NCI-H146 treated with DMSO at 0.1 percent for 48 hours (cell line): ENCODE results near the gene TMC5.

ENCODE experiments used
- DNase-seq: peaks from one replicate; lab custom pipeline; 2025; ENCODE audit not compliant: unreplicated experiment; lab: John Stamatoyannopoulos, UW

TMC5 gene

GRCh38 chr16:19502395-19503131, 84.9 kb downstream of the TMC5 start:
- DNase-seq, result peak; percentile 38

DNA sequence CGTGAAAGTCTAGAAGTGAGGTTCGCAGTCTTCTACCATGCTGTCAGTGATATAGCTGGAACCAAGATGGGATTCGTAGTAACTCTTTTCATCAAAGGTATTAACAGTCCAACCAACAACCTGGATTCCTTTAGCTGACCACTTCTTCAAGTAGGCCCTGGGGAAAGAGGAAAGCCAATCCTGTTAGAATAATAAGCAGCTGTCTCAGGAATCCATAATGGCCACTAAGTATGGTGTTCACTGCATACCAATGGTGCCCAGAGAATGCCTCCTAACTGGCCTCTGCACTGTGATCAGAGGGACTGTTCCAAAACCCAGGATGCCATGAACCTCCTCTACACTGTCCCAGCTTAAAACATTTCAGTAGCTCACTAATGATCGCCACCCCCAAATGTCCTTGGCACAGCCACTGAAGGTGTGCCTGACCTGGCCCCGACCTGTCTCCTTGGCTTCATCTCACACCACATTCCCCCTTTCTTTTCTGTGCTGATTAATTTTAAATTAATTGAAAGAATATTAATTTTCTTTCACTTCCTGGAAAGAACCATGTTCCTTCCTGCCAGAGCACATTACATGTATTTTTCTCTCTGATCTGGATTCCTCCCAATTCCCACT, 85.9 kb downstream of the TMC5 start:
- DNase-seq, result no peak

DNA sequence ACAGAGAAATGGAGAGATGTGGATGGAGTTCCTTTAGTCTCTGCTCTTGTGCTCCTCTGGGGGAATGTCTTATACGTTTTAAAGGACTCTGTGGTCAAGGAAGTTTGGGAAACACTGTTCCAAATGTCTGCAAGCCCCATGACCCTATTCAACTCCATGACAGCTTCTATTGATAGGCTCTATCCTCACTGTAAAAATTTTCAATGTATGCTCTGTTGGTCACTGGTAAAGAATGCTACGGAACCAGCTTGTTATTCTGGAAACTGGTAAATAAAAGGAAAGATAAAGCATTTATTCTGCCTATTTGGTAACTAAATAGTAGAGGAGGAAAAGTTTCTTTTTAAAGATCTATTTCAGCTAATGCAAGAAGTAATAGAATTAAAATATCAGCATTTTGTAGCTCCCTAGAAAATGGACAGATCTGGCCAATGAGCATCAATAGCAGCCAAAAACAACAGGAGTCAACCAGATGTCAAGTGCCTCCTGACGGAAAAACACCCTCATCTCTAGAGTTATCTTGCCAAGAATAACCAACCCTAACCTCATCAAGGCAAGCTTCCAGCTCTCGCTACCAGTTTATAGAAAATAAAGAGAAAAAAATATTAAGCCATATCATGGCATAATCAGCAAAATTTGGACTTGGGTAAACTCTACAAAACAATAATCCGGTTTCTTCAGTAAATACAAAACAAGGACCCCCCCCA, 88.1 kb downstream of the TMC5 start:
- DNase-seq, result no peak

GRCh38 chr16:19506965-19507364, 89.3 kb downstream of the TMC5 start:
- DNase-seq, result no peak

GRCh38 chr16:19507867-19508266, 90.2 kb downstream of the TMC5 start:
- no peak for DNase-seq

GRCh38 chr16:19512297-19512696, 94.6 kb downstream of the TMC5 start:
- DNase-seq, result no peak

DNA sequence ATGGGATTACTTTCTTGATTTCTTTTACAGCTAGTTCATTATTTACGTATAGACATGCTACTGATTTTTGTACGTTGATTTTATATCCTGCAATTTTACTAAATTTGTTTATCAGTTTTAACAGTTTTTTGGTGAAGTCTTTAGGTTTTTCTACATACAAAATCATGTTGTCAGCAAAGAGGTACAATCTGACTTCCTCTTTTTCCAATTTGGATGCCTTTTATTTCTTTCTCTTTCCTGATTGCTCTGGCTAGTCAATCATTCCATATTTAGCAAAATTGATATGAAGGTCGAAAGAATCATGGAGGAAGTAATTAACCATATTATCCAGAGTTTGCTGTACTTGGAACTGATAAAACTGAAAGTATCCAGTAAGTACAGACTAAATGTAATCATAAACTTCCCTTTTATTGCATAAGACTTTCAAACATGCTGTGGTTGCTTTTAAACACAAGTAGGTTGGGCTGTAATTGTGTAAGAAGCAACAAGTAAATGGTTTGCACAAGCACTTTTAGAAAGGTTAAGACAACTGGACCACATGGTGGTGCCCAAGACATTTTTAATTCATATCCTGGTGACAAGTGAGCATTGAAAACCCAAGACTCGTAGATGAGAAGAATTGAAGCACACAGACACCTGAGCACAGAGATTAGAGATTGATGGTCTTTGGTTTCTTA, 95.8 kb downstream of the TMC5 start:
- no peak for DNase-seq

DNA sequence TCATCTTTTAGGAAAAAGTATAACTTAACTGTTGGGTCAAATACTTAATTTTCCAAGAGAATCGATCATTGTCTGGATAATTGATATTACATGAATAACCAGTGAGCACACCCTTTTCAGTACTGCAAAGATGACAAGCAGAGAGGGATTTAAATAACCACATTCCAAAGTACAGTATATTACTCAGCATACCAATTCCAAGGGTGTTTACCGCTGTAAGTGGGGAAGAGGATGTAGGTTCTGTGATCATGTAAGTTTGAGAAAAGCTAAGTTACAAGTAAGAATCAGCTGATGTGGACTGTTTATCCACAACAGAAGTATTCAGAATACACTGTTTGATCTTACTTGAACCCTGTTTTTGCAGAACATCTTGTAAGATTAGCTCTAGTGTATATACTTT, 98.1 kb downstream of the TMC5 start:
- DNase-seq, result no peak

- no peak for DNase-seq
Measured at GRCh38 chr16:19517424-19518089, 99.9 kb downstream of the TMC5 start.

GRCh38 chr16:19518388-19518787, 100.7 kb downstream of the TMC5 start:
- DNase-seq, result no peak

- no peak for DNase-seq
Measured at GRCh38 chr16:19520861-19521331, 103.2 kb downstream of the TMC5 start.

DNA sequence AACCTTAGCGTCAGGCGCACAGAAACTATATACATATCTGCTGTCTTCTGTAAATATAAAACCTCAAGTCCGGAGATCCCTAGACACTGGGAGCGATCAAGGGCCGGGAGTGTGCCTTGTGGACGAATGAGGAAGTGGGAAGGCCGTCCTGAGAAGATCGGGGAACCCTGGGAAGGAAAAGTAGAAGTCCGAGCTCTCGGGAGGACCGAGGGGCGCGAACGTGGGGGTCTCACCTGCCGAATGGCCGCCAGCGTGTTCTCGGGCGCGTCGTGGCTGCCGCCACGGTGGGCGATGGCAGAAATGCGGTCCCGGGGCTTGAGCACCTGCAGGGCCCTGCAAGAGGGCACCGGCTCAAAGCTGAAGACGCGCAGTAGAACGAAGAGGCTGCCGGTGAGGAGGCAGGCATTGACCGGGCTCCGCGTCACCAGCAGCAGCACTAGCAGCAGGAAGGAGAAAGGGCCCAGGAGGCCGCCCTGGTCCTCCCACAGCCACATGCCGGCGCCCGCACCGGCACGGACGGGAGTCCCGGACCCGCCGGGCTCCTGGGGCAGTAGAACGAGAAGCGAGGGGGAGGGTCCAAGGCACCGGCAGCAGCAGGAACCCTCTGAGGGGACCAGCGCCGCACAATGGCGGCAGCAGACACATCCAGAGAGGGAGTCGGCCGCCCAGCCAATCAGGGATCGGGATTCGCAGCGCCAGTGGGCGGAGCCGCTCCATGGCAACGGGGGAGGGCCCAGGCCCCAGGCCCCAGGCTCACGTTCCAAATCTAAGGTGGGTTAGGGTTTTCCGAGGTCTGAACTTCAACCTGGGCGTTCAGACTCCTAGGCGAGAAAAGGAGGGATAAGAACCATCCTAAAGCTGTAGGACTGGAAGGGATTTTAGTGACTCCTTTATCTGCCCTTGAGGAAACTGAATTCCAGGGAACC, 104.1 kb downstream of the TMC5 start, which contains the start of gene GDE1:
Gene GDE1, minus strand, starts transcription at position 628 of the 926 bp plus-strand sequence. Its CDS starts 134 bp downstream, at position 494.
- peak; percentile 95 for DNase-seq

DNA sequence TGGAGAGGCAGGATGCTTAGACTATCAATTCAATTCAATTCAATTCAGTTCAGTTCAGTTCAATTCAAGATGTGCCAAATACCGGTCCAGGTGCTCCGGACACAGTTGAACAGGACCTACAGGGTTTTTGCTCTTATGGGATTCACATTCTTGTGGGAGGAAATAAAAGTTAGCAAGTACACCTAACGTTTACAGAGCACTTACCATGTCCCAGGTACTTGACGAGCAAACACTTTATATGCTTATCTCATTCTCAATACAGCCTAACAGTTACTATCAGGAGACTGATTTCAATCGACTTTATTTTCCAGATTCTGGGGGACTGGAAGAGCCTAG, 104.7 kb downstream of the TMC5 start:
- DNase-seq, result no peak

DNA sequence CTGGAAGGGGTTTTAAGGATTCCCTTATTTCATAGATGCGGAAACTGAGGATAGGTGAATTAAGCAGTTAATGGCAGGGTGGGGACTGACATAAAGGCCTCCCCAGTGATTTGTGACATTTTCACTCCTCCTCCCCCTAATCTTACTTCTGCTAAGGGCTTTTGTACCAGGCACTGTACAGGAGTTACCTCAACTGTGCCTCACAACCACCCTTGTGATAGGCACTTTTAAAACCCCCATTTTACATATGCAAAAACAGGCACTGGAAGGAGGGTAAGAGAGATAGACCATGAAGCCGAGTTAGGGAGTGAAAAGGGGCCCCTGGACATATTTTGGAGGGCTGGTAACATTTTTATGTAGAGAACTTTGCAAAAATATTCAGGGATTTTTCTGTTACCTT, 105.1 kb downstream of the TMC5 start:
- no peak for DNase-seq

DNA sequence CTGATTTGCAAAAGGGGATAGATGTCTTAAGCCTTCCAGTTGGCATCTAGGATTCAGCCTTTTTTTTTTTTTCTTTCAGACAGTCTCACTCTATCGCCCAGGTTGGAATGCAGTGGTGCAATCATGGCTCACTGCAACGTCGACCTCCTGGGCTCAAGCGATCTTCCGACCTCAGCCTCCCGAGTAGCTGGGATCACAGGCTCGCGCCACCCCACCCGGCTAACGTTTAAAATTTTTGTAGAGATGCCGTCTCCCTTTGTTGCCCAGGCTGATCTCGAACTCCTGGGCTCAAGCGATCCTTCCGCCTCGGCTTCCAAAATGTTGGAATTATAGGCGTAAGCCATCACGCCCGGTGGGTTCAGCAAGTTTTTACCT, 105.5 kb downstream of the TMC5 start:
- DNase-seq, result no peak

DNA sequence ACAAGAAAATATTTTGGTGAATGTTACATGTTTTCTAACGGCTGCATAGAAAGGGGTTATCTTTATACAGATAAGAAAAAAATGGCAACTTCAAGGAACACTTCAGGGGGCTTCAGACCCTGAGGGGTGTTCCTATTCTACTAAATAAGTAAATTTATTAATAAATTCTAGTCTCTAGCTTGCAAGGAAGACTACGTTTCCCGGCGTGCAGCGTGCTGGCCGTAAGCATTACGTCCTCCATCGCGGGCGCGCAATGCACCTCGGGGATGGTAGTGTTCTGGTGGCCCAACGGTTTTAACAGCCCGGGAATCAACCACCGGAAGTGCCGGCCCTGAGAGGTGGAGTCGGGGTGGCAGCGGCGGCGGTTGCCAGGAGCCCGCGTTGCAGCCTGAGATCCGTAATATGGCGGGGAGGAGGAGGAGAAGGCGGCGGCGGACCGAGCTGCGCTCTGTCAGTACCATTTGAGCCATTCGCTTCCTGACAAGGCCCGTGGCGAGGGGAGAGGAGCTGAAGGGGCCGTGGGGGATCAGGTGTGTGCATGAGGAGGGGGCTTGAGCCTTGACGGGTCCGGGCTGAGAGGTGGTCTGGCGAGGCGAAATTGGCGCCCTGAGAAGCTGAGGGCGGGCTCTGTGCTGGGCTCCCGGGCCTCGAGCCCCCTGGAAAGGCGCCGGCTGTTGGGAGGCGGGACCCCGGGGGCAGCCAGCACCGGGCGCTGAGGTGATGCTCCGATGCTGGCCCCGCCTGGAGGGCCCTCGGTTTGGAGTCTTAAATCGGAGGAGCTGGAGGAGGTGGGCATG, 106.1 kb downstream of the TMC5 start, which contains the start of gene CCP110:
Gene CCP110, plus strand, starts transcription at position 384 of the 797 bp plus-strand sequence. CDS start 3,940 bp downstream, outside the sequence.
- peak; percentile 96 for DNase-seq

GRCh38 chr16:19524356-19524615, 106.6 kb downstream of the TMC5 start:
- DNase-seq, result no peak

DNA sequence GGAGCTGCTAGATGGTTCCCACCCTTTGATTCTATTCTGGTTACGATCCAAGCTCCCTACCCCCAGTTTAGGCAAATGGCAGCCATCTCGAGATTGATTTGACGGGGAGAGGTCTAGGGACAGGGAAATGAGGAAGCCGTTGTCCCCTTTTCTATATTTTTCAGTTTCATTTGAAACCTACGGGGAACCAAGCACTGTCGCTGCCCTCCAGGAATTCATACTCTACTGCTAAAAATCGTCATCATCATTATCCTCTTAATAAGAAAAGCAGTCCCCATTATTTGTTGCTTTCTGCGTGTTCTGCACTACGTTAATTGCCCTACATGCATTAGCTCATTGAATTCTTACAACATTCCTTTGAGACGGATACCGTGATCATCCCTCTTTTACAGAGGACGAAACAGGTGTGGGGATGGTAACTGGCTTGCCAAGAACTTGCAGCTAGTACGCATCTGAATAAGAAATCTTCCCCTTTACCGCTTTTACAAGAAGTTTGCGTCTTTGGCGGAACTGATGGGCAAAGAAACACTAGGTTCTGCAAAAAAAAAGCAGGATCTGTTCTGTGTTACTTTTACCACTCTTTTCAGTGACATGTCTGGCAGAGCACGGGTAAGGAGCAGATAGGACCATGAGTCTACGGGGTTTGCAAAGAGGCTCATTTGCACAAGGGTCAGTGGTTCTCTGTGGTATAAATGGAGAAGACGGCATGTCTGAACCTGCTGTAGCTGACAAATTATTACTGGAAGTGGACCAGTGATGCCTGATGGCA, 107.1 kb downstream of the TMC5 start:
- DNase-seq, result peak; percentile 52

- DNase-seq, result no peak
Measured at GRCh38 chr16:19525385-19525723, 107.7 kb downstream of the TMC5 start.
